ENCODE data around the gene PALLD. TPM values are rescaled to one million over a fixed set of nuclear protein-coding genes. Genes with fewer than 3 reads are reported as not detected.
"Not testable (repeated sequence)": the region's sequence is repeated elsewhere in the genome, so short reads cannot be mapped to it uniquely, and the experiment has no call there.

PALLD gene
- total RNA-seq, 1 donor from 2014 or later: 1.5 TPM

DNA sequence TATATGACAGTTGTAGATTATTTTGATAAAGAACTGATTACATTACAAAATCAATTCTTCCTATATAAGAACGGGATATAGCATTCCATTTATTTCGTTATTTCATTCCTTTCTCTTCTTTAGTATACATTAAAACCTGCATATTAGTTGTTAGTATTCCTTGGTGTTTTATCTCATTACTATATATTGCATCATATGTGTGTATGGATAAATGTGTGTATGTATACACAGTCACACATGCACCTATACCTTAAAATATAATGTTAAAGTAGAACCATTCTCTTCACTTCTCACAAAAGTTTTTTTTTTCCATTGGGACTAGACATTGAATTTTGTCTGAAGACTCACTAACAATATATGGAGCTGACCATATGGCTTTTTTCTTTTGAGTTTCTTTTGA lies 5.3 kb upstream of the PALLD start:
- DNase-seq (ENCODE audit: low read depth, low spot score): no peak

DNA sequence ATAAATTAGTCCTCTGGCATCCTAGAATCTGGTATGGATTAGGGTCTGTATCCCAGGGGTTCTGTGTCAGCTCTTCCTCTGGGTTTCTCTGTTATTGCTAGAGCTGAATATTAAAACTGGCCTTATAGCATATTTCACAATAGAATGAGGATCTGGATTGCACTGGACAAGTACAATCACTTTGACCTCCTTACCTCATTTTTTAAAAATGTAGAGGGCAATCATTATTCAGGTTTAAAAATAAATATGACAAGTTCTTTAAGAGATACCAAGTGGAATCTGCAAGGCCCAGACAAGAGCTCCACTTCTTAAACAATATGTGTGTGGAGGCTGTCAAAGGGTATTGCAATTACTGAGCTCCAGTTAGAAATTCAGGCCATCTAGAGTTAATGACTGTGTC lies 1.4 kb downstream of the PALLD start:
- DNase-seq (ENCODE audit: low read depth, low spot score): no peak

DNA sequence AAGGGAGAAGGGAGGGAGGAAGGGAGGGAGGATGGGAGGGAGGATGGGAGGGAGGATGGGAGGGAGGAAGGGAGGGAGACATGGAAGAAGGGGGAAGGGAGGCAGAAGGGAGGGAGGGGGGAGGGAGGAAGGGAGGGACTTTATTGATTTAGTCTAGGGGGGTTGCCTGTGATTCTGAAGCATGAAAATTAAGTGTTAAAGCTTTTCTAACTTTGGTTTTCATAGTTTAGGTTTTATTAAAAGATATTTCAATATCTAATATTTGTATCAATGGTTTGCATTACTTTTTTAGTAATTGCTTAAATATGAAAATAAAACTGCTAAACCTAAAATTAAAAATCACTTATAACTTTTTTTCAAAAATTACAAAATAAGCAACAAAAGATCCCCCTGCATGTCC lies 2.4 kb downstream of the PALLD start:
- no peak for DNase-seq (ENCODE audit: low read depth, low spot score)

DNA sequence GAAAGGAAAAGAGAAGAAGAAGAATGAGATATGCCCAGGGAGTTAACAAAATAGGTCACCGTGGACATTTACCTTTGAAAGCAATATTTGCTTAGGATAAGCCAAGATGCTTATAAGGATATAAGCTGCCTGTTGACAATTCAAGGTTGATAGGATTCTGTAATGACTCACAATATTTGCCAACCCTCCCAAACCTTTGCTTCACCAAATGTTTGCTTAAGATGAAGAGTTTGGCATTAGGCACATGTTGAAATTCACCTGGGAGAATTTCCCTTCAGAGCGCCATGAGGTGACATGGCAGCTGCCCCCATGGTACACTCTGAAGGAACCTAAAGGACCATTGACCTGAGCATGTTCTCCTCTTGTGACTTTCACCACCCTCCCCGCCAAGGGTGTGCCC lies 4.6 kb downstream of the PALLD start:
- no peak for DNase-seq (ENCODE audit: low read depth, low spot score)

DNA sequence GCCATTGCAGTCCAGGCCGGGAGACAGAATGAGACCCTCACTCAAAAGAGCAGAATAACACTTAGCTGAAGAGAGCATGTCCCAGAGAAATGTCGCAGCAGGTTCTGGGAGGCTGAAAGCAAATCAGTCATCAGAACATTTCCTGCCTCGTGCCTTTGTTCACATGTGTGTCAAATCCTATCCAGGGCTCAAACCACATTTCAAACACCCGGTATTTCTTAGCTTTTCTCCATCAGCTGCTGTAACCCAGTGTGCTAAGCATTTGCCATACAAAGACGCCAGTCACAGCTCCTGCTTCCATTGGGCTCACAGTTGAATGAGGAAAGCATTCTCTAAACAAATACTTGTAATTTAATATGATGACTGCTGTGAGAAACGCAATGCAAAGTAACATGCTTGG lies 6.0 kb downstream of the PALLD start:
- no peak for DNase-seq (ENCODE audit: low read depth, low spot score)

DNA sequence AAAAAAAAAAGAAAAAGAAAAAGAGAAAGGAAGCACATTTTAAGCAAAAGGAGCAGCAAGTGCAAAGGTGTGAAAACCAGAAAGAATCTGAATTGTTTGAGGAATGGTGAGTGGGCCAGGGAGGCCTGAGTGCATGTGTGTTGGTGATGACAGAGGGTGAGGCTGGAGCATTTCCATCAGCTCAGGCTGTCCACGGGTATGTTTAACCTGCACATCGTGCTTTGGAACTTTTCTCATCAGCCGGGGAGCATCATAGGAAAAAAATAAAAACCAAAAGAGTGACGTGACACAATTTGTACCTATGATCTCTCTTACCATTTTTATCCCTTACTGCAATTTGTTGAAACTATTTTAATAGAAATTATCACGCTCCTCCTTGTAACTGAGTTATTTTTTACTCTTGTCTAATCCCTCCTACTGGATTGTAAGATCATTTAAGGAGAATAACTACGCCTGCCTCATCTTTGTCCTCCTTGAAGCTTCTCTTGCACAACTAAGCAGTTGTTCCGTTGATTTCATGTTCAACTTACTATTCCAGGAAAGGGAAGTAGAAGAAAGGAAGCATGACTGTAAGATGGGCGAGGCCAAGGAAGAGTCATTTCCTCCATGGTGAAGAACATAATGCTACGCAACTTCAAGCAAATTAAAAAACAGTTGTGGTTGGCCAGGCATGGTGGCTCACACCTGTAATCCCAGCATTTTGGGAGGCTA lies 7.0 kb downstream of the PALLD start:
- no peak for DNase-seq (ENCODE audit: low read depth, low spot score)

DNA sequence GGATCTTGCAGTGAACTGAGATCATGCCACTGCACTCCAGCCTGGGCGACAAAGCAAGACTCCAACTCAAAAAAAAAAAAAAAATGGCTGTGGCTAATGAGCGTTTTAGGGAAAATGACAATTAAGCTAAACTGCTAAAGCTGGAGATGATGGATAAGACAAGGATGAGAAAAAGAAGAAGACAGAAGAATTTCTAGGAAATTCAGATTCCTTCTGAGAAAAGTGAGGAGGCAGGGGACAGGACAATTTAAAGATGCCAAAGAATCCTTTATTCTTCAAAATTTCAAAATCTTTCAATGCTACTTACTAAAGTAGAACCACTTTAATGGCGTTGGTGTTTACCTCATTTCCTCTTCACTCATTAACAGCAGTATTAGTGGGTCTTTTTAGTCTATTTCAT lies 7.7 kb downstream of the PALLD start:
- no peak for DNase-seq (ENCODE audit: low read depth, low spot score)

DNA sequence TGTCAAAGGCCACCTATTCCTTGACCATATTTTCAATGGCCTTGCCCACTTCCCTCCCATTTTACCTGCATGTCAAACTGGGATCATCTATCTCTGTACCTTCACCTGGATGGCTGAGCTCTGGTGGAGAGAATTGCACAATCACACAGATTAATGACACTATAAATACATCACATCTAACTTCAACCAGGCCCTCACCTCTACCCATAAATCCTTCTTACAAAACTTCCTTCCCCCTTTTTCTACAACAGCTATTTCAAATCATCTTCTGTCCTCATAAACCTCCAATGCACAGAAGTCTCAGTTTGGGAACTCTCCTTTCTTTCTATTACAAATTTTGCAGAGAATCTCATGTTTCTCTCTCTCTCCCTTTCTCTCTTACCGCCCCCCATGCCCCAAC lies 9.2 kb downstream of the PALLD start:
- DNase-seq (ENCODE audit: low read depth, low spot score): no peak

DNA sequence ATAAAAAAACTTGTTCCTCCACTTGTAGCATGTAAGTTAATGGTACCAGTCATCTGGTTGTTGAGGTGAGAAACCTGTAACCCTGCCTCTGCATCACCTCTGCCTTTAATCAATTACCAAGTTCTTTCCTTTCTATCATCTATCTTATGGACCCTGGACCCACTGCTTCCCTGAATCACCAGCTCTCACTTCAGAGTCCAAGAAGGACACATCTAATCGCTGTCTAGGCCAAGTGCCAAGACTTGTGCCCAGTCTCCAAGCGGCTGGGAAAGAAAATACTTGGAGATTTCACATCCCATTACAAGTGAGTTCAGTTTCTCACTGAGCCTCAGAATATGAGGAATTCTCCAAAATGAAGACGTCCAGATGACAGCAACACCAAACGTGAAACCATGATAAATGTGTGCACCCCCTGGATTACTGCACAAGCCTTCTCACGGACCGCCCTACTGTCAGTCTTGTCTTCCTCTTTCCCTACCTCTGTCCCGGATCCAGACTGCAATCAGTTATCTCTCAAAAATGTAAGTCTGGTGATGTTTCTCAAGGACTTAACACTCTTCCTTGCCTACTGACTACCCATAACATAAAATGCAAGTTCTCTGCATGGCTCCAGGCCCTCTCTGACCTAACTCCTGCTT lies 10.4 kb downstream of the PALLD start:
- no peak for DNase-seq (ENCODE audit: low read depth, low spot score)

DNA sequence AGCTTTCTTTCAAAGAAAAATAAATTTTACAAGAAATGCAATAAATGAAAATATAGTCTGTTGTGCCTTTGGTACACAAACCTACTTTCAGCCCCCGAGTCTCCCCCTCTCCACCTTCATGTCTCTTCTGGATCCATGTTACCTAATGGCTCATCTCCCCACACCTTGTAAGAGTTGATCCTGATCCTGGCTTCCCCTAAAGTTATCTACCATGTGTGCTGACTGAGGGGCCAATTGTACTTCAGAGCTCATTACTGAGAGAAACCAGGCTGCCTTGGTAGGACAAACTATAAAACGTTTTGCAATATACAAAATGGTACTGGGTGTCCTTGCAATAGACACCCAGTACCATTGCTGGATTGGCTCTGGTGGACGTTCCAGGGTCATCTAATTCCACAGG lies 11.8 kb downstream of the PALLD start:
- no peak for DNase-seq (ENCODE audit: low read depth, low spot score)

DNA sequence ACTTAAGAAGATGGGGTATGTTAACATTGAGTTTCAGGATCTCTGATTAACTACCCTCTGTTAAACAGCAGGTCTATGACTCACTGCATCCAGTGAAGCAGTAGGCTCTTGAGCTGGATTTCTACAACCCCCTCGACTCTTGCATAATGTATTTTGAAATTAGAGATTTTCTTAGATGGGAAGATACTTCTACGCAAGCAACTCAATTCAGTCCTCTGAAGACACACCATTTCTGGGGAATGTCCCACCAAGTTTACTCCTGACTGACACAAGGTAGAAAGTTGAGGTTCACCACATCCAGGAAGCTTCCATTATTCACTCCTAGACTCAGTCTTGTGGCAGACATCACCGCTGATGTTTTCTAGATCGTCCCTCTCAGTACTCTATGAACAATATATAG lies 12.9 kb downstream of the PALLD start:
- no peak for DNase-seq (ENCODE audit: low read depth, low spot score)

DNA sequence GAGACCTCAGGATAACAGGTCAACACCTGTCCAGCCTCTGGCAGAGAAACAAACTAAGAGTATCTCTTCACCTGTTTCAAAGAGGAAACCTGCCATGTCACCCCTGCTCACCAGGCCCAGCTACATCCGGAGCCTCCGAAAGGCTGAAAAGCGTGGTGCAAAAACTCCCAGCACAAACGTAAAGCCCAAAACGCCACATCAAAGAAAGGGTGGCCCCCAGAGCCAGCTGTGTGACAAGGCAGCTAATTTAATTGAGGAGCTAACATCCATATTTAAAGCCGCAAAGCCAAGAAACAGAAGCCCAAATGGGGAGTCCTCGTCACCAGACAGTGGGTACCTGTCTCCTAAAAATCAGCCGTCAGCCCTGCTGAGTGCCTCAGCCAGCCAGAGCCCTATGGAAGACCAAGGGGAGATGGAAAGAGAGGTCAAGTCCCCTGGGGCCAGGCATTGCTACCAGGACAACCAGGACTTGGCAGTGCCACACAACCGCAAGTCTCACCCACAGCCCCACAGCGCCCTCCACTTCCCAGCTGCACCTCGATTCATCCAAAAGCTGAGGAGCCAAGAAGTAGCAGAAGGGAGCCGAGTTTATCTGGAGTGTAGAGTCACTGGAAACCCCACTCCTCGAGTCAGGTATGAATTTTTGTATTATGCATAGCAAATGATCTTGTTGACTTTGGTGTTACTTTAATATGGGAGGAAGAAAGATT lies 15.1 kb downstream of the PALLD start:
- no peak for DNase-seq (ENCODE audit: low read depth, low spot score)

DNA sequence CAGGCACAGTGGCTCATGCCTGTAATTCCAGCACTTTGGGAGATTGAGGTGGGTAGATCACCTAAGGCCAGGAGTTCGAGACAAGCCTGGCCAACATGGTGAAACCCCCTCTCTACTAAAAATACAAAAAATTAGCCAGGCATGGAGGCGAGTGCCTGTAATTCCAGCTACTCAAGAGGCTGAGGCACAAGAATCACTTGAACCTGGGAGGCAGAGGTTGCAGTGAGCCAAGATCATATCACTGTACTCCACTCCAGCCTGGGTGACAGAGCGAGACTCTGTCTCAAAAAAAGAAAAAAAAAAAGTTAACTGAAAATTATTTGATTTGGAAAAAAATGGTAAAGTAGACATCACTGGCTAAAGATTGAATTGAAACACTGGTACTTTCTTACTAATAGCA lies 17.0 kb downstream of the PALLD start:
- DNase-seq (ENCODE audit: low read depth, low spot score): not testable (repeated sequence)

DNA sequence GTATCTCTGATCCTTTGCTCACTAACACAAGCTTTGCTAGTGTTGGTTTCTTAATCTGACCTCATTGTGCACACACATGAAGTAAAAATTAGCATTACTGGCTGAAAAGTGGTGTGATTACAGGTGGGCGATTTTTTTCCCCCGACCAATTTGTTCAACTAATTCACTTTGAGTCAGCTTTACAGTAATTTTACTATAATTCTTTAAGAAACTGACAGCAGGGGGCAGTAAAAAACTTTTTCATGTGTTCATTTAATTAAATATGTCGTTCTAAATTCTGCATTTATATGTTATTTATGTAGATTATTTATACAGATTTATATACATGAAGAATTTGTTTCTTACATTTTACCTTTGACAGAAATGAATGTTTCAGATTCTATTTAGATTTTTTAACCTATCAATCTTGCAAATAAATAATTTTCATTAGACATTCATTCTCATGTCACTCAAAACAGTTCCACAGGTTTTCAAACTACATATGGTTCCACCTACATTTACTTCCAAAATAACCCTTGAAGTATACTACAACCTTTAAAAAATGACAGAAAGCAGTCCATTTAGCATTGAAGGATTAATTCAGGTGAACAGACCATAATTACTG lies 17.5 kb downstream of the PALLD start:
- DNase-seq (ENCODE audit: low read depth, low spot score): no peak

DNA sequence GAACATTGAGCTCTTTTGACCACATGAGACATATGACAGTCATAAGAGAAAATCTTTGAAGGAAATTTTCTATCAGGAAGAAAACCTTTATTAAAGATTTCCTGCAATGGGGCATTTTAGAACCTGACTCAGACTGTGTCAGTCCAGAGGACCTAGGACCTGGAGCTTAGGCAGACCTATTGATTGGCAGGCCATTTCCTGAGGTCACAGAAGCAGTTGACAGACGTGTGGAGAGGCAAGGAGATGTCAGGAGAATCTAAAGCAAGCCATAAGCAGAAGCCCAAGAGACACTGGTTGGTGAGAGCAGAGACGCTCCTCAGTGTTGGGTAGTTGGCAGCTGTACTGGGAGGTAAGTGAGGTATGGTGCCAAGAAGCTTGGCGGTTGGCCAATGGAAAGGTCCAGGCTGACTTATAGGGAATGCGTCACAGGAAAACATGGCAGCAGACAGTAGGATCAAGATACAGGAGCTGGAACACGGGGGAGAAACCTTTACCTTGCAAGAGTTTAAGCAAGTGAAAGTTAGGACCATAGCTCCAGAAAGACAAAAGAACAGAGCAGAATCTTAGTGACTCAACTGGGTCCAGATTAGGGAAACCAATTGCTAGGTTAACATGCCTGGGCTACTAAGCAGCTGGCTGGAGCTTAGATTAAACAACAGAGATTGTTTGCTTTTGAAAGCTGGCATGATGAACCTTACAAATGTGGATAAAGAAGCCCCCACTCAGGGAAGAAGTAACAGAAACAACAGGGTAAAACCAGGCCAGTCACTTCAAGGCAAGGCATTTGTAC lies 18.6 kb downstream of the PALLD start:
- DNase-seq (ENCODE audit: low read depth, low spot score): no peak

DNA sequence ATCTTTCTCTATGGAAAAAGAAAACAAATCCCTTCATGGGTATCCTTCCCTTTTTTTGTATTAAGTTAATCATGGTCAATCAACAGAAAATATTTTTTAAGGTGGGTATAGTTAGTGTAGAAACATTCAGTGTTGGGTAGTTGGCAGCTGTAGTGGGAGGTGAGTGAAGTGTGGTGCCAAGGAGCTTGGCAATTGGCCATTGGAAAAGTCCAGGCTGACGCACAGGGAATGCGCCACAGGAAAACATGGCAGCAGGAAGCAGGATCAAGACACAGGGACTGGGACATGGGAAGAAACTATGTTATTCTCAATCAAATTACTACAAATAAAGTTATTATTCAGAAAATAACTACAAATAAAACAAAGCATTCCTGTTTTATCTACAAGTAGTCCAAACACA lies 20.0 kb downstream of the PALLD start:
- DNase-seq (ENCODE audit: low read depth, low spot score): no peak

DNA sequence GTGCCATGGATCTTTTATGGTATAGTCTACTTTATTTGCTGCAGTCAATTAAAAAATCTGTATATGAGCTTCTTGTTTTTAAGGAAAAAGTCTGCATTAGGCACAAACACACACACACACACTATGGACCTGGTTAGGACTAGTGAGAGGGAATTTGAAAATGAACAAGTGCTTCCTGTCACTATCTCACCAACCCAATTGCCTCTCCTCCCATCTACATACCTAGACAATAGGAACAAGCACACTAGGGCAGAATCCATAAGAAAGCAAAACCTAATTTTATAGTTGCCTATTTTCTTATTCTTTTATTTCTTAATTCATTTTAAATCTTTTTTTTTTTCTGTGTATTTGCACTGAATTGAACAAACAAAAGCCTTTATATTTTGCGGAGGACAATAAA lies 22.7 kb downstream of the PALLD start:
- no peak for DNase-seq (ENCODE audit: low read depth, low spot score)

DNA sequence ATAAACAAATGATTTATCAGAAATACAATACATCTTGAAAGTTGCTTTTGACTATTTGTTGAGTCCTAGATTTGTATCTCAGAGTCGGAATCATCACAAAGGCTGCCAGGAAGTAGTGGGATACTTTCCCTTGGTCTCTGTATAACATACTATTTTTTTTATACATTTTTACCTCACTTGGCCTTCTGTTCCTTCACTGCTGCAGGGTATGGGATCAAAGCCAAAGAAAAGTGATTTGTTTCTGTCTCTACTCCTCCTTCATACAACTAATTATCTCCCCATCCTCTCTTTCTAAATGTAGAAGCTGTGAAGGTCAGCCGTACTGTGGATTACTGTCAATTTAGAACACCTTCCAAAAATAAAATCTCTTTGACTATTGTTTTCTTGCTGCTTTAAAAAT lies 24.9 kb downstream of the PALLD start:
- no peak for DNase-seq (ENCODE audit: low read depth, low spot score)

DNA sequence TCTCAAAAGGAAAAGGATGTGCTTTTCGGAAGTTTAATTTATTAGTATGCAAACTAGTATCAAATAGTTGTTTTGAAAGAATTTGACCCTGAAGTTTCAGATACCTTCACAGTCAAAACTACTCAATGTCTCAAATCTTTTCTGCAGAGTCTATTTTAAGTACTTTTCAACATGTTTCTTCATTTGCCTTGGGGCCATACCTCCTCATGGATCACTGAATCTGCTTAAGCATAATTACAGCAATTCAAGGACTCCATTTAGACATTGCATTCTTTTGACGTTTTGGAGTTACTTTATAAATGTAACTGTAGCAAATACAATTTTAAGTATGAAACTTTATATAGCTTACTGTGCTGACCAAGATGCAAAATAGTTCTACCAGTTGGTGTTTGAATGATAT lies 25.5 kb downstream of the PALLD start:
- DNase-seq (ENCODE audit: low read depth, low spot score): no peak

DNA sequence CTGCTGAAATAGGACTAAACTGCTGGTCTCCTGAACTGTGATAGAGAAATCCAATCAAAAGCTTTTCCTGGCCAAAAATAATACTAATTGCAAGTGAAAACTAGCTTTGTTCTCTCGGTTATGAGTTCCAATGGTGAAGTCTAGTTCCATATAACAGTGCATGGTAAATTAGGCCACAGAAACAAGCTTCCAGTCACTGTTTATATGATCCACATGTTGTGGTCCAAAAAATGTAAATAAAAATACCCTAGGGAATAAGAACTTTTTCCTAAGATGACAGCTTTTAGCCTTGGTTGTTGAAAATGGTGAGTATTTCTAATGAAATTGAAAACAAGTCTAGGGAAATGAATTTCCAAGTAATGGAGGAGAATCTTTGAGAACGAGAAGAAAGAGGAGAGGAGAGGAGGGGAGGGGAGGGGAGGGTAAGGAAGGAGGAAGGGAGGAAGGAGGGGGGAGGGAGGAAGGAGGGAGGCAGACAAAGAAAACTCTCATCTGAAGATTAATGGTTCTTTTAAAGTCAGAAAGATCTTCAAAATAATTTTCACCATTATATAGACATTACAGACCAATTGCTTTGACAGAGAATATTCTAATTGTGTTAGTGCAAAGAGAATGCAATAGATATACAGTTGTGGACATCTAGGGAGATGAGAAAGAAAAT lies 26.1 kb downstream of the PALLD start:
- DNase-seq (ENCODE audit: low read depth, low spot score): no peak

DNA sequence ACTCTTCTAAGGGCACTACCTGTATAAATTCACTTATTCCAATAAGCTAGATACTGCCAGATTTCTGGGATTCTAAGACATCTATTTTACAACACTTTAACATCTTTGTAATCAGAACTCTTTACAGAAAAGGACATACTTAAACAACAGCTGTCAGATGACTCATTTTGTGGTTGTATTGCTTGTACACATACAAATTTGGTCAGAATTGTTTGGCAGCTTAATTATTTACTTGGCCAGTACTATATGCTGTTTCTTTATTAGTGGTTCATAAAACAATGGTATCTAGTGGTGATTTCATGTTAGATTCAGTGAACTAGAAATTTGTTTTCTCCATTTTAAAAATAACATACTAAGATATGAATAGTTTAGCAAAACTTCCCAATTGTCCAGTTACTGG lies 27.2 kb downstream of the PALLD start:
- DNase-seq (ENCODE audit: low read depth, low spot score): no peak

All from pulmonary artery endothelial cell (primary cell).